ENCODE results near the gene SCD. TPM values are rescaled to one million over a fixed set of nuclear protein-coding genes. Genes with fewer than 3 reads are reported as not detected.
"Not testable (repeated sequence)": the region's sequence is repeated elsewhere in the genome, so short reads cannot be mapped to it uniquely, and the experiment has no call there.

The SCD gene
- total and polyA plus RNA-seq, 12 donors, result 44.2 to 979 (median 221) TPM

- no peaks in the 10 kb centered on the region for H3K36me3 ChIP-seq (replicated peaks in 1 of 2)
- H3K27me3 ChIP-seq, result no peaks in the 10 kb centered on the region
- no peaks in the 10 kb centered on the region for H3K9me3 ChIP-seq (replicated peaks in 1 of 3)
- peak overlapping the region in 3 of 4 donors; percentile 11 to 52 (median 12) for H3K4me3 ChIP-seq
- peak overlapping the region; percentile 87 to 99 (median 98) for H3K27ac ChIP-seq
- TF ChIP-seq CTCF (IDR thresholded peaks at IDR 0.05) (peak in 1 of 6 experiments; percentile 5), POLR2A (IDR thresholded peaks at IDR 0.05) (peak; percentile 65 to 92)
- peaks cover 36 to 46% of the 10 kb centered on the region in 2 donors for H3K4me1 ChIP-seq (replicated peaks in 1 of 2)
- peak; percentile 97 to 100 (median 100) for DNase-seq
- intact Hi-C loops (cut with DNase I), result no loop called here
- 0% methylated on average over 38 to 45 of the region's 45 CpGs for WGBS, 4 donors
These were observed 26.5 kb downstream of the SCD start for GRCh38 chr10:100373298-100374199.

- H3K27me3 ChIP-seq, result no peaks in the 10 kb centered on the region
- peak overlapping the region in 2 of 4 donors; percentile 11 to 52 for H3K4me3 ChIP-seq
- peak overlapping the region; percentile 87 to 99 (median 98) for H3K27ac ChIP-seq
- 14 to 17% (median 16%) methylated on average over 3 of the region's 3 CpGs for WGBS, 4 donors
- H3K36me3 ChIP-seq (replicated peaks in 1 of 2), result no peaks in the 10 kb centered on the region
- TF ChIP-seq POLR2A (IDR thresholded peaks at IDR 0.05), result no peak
- no peak for TF ChIP-seq CTCF (IDR thresholded peaks at IDR 0.05)
- no peaks in the 10 kb centered on the region for H3K9me3 ChIP-seq (replicated peaks in 1 of 3)
- DNase-seq, result no peak
- peaks cover 36 to 46% of the 10 kb centered on the region in 2 donors for H3K4me1 ChIP-seq (replicated peaks in 1 of 2)
- intact Hi-C loops (cut with DNase I), result no loop called here
These were observed 27.2 kb downstream of the SCD start for GRCh38 chr10:100374200-100374655.

- WGBS, 4 donors, result 73 to 80% (median 79%) methylated on average over 6 to 7 of the region's 7 CpGs
- DNase-seq; H3K27me3 ChIP-seq; H3K9me3 ChIP-seq (replicated peaks in 1 of 3); intact Hi-C loops (cut with DNase I); H3K36me3 ChIP-seq (replicated peaks in 1 of 2): not testable (repeated sequence)
- H3K27ac ChIP-seq, result peak overlapping the region in 4 of 5 donors; percentile 87 to 99 (median 96)
- peak overlapping the region in 1 of 4 donors; percentile 52 for H3K4me3 ChIP-seq
- H3K4me1 ChIP-seq (replicated peaks in 1 of 2), result peaks cover 36 to 46% of the 10 kb centered on the region in 2 donors
These were observed 27.8 kb downstream of the SCD start for GRCh38 chr10:100374677-100375353.

- intact Hi-C loops (cut with DNase I); DNase-seq; H3K27me3 ChIP-seq; H3K9me3 ChIP-seq (replicated peaks in 1 of 3); H3K4me3 ChIP-seq; H3K36me3 ChIP-seq (replicated peaks in 1 of 2); H3K27ac ChIP-seq: not testable (repeated sequence)
- 85 to 88% (median 87%) methylated on average over 6 of the region's 6 CpGs for WGBS, 4 donors
- peaks cover 22 to 30% of the 10 kb centered on the region in 2 donors for H3K4me1 ChIP-seq (replicated peaks in 1 of 2)
These were observed 29.6 kb downstream of the SCD start for GRCh38 chr10:100376656-100377055.

GRCh38 chr10:100377830-100378229, 30.8 kb downstream of the SCD start:
- H3K36me3 ChIP-seq (replicated peaks in 1 of 2), result no peaks in the 10 kb centered on the region
- peaks cover 15 to 18% of the 10 kb centered on the region in 2 donors for H3K4me1 ChIP-seq (replicated peaks in 1 of 2)
- H3K27me3 ChIP-seq, result no peaks in the 10 kb centered on the region
- WGBS, 4 donors, result 86 to 97% (median 93%) methylated on average over 5 of the region's 5 CpGs
- intact Hi-C loops (cut with DNase I), result no loop called here
- H3K27ac ChIP-seq, result no peak overlapping the region
- DNase-seq, result no peak
- no peaks in the 10 kb centered on the region for H3K9me3 ChIP-seq (replicated peaks in 1 of 3)
- H3K4me3 ChIP-seq, result no peak overlapping the region
- no peak for TF ChIP-seq CTCF (IDR thresholded peaks at IDR 0.05)
- TF ChIP-seq POLR2A (IDR thresholded peaks at IDR 0.05), result no peak

All from adrenal gland (tissue), 12 donors.